T-helper 2 cell treated with Interferon-gamma antibody and Interleukin-4, amounts not matched to agents 5 μg/mL and 100 μg/mL, for 36 hours (primary cell): ENCODE results near the gene JAZF1.

Experiments
- DNase-seq: peaks from one replicate; pipeline ENCODE4 v3.0.0; 2021; ENCODE audit warnings: low spot score
- H3K27ac Mint-ChIP-seq: one replicate; pipeline ENCODE4 v1.8.0; 2021; ENCODE audit warnings: mild to moderate bottlenecking, mixed read lengths
- H3K27me3 Mint-ChIP-seq: one replicate; pipeline ENCODE4 v1.8.0; 2021; ENCODE audit warnings: low read depth, mixed read lengths
- H3K36me3 Mint-ChIP-seq: one replicate; pipeline ENCODE4 v1.8.0; 2021; ENCODE audit warnings: low read depth, mixed read lengths
- H3K4me1 Mint-ChIP-seq: one replicate; pipeline ENCODE4 v1.8.0; 2021; ENCODE audit warnings: low read depth, mixed read lengths
- H3K4me3 Mint-ChIP-seq: one replicate; pipeline ENCODE4 v1.8.0; 2022; ENCODE audit warnings: mild to moderate bottlenecking, moderate library complexity, mixed read lengths
- H3K9me3 Mint-ChIP-seq: one replicate; pipeline ENCODE4 v1.8.0; 2021; ENCODE audit warnings: mixed read lengths

Gene JAZF1

GRCh38 chr7:28045592-28045991 lies 135.0 kb downstream of the JAZF1 start:
- Mint-ChIP-seq H3K27me3 (peaks cover 34% of the 10 kb centered on the region), H3K9me3 (no peaks in the 10 kb centered on the region), H3K27ac (no peak overlapping the region), H3K4me3 (no peak overlapping the region), H3K4me1 (no peaks in the 10 kb centered on the region), H3K36me3 (no peaks in the 10 kb centered on the region)
- DNase-seq = no peak

GRCh38 chr7:28044825-28045224 lies 135.8 kb downstream of the JAZF1 start:
- Mint-ChIP-seq H3K27ac (no peak overlapping the region), H3K36me3 (no peaks in the 10 kb centered on the region), H3K4me3 (no peak overlapping the region), H3K4me1 (no peaks in the 10 kb centered on the region), H3K27me3 (peaks cover 39% of the 10 kb centered on the region), H3K9me3 (no peaks in the 10 kb centered on the region)
- DNase-seq = no peak

DNA sequence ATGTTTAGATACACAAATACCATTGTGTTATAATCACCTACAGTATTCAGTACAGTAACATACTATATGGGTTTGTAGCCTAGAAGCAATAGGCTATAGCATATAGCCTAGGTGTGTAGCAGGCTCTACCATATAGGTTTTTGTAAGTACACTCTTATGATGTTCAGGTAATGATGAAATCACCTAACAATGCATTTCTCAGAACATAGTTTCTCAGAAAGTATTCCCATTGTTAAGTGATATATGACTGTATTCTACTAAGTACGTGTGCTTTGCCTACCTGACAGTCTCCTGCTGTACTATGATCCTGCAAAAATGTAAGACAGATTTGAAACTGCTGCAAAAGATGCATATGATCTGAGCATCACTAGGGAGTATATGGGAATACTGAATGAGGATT lies 137.9 kb downstream of the JAZF1 start:
- Mint-ChIP-seq H3K4me3 (no peak overlapping the region), H3K4me1 (no peaks in the 10 kb centered on the region), H3K27me3 (peaks cover 45% of the 10 kb centered on the region), H3K27ac (no peak overlapping the region), H3K36me3 (no peaks in the 10 kb centered on the region), H3K9me3 (no peaks in the 10 kb centered on the region)
- no peak for DNase-seq

- Mint-ChIP-seq H3K4me3 (no peak overlapping the region), H3K27me3 (peaks cover 47% of the 10 kb centered on the region), H3K27ac (no peak overlapping the region), H3K4me1 (peaks cover 9% of the 10 kb centered on the region), H3K9me3 (no peaks in the 10 kb centered on the region), H3K36me3 (no peaks in the 10 kb centered on the region)
- DNase-seq = peak; percentile 15
Measured at GRCh38 chr7:28041508-28042314, 138.9 kb downstream of the JAZF1 start.

- Mint-ChIP-seq H3K27ac (no peak overlapping the region), H3K4me3 (no peak overlapping the region), H3K4me1 (peaks cover 12% of the 10 kb centered on the region), H3K36me3 (no peaks in the 10 kb centered on the region), H3K27me3 (peaks cover 31% of the 10 kb centered on the region), H3K9me3 (no peaks in the 10 kb centered on the region)
- no peak for DNase-seq
Measured at GRCh38 chr7:28038175-28038797, 142.3 kb downstream of the JAZF1 start.

- peaks cover 36% of the 10 kb centered on the region for H3K27me3 Mint-ChIP-seq
Measured at GRCh38 chr7:28037220-28038010, 143.2 kb downstream of the JAZF1 start.

DNA sequence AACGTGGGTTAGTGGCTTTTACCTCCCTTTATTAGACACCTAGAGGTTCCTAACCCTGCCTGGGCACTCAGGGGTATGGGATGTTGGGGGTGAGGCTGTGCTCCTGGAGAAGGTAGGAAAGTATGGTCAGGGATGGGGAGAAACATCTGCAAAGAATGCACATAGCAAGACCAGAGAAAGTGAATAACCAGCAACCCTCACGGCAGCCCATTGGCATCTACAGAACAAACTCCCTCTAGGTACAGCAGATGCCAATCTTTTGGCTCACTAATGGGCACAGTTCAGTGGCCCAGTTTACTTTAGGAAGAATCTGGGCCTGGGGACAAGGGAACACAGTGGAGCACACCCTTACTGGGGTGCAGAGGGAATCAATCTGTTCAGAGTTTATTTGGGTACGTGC lies 143.9 kb downstream of the JAZF1 start:
- Mint-ChIP-seq H3K36me3 (no peaks in the 10 kb centered on the region), H3K27me3 (peaks cover 33% of the 10 kb centered on the region), H3K9me3 (no peaks in the 10 kb centered on the region), H3K27ac (no peak overlapping the region), H3K4me1 (peaks cover 12% of the 10 kb centered on the region), H3K4me3 (no peak overlapping the region)
- no peak for DNase-seq

More at GRCh38 chr7:28037220-28038010, 143.2 kb downstream of the JAZF1 start:
- Mint-ChIP-seq H3K27ac (no peak overlapping the region), H3K36me3 (no peaks in the 10 kb centered on the region), H3K9me3 (no peaks in the 10 kb centered on the region), H3K4me1 (peaks cover 12% of the 10 kb centered on the region), H3K4me3 (no peak overlapping the region)
- peak; percentile 37 for DNase-seq

DNA sequence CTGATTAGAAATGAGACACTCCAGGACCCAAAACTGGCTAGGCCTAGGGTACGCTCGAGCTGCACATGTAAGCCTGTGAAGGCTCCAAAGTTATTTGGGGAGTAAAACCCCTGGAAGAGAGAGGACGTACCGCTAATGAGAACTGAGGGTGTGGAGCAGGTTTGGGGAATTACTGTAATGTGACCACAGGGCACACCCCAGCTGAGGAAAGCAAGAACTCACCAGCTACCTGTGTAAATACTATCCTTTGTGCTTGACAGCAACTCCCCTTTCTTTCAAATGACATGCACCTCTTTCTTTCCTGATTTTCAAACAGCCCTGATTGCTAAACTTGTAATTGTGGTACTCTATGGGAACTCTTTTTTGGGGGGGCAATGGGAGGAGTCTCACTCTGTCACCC lies 147.2 kb downstream of the JAZF1 start:
- DNase-seq = no peak
- no peak overlapping the region for H3K27ac Mint-ChIP-seq
- no peaks in the 10 kb centered on the region for H3K9me3 Mint-ChIP-seq
- H3K36me3 Mint-ChIP-seq = no peaks in the 10 kb centered on the region
- no peak overlapping the region for H3K4me3 Mint-ChIP-seq
- H3K4me1 Mint-ChIP-seq = peaks cover 12% of the 10 kb centered on the region
- peaks cover 33% of the 10 kb centered on the region for H3K27me3 Mint-ChIP-seq

- peaks cover 33% of the 10 kb centered on the region for H3K27me3 Mint-ChIP-seq
- H3K4me3 Mint-ChIP-seq = no peak overlapping the region
- no peak overlapping the region for H3K27ac Mint-ChIP-seq
- peaks cover 12% of the 10 kb centered on the region for H3K4me1 Mint-ChIP-seq
- DNase-seq = no peak
- no peaks in the 10 kb centered on the region for H3K36me3 Mint-ChIP-seq
- H3K9me3 Mint-ChIP-seq = no peaks in the 10 kb centered on the region
Measured at GRCh38 chr7:28032738-28033380, 147.7 kb downstream of the JAZF1 start.

- Mint-ChIP-seq H3K4me1 (no peaks in the 10 kb centered on the region), H3K9me3 (no peaks in the 10 kb centered on the region), H3K27ac (no peak overlapping the region), H3K4me3 (no peak overlapping the region), H3K27me3 (peaks cover 22% of the 10 kb centered on the region), H3K36me3 (no peaks in the 10 kb centered on the region)
- DNase-seq = no peak
Measured at GRCh38 chr7:28029051-28029450, 151.5 kb downstream of the JAZF1 start.

- Mint-ChIP-seq H3K36me3 (no peaks in the 10 kb centered on the region), H3K4me3 (no peak overlapping the region), H3K4me1 (no peaks in the 10 kb centered on the region), H3K27me3 (peaks cover 25% of the 10 kb centered on the region), H3K9me3 (no peaks in the 10 kb centered on the region), H3K27ac (no peak overlapping the region)
- no peak for DNase-seq
Measured at GRCh38 chr7:28028471-28028870, 152.1 kb downstream of the JAZF1 start.

GRCh38 chr7:28026237-28026636 lies 154.4 kb downstream of the JAZF1 start:
- Mint-ChIP-seq H3K4me1 (no peaks in the 10 kb centered on the region), H3K4me3 (no peak overlapping the region), H3K36me3 (no peaks in the 10 kb centered on the region), H3K27ac (no peak overlapping the region), H3K9me3 (no peaks in the 10 kb centered on the region), H3K27me3 (peaks cover 22% of the 10 kb centered on the region)
- DNase-seq = no peak

GRCh38 chr7:28024786-28025334 lies 155.7 kb downstream of the JAZF1 start:
- Mint-ChIP-seq H3K27ac (no peak overlapping the region), H3K9me3 (no peaks in the 10 kb centered on the region), H3K4me1 (peaks cover 3% of the 10 kb centered on the region), H3K36me3 (no peaks in the 10 kb centered on the region), H3K4me3 (no peak overlapping the region), H3K27me3 (peaks cover 20% of the 10 kb centered on the region)
- no peak for DNase-seq
